Upper lobe of left lung (tissue), 6 donors: ENCODE measurements around the gene MRPL4. TPM values are rescaled to one million over a fixed set of nuclear protein-coding genes. Genes with fewer than 3 reads are reported as not detected.

Experiments
- ATAC-seq, 2 donors: fragments of 200-7000 bp; cut with Tn5 transposase; one replicate each; pipeline ENCODE4 v1.9.1; 2022; ENCODE audit warnings: mild to moderate bottlenecking in 2 of 2, moderate library complexity in 2 of 2; ENCODE audit not compliant: low FRiP score in 2 of 2
- DNase-seq, 2 donors: peaks; one replicate each; pipeline ENCODE4 v3.0.0-alpha.2; 2019 to 2020
- H3K27ac ChIP-seq, 4 donors: fragments of 200-600 bp; sonication (generic); one replicate each; pipeline ENCODE4 v1.5.1; 2016 to 2019
- H3K27me3 ChIP-seq, 4 donors: fragments of 200-600 bp; sonication (generic); one replicate each; pipeline ENCODE4 v1.5.1; 2017 to 2019
- H3K36me3 ChIP-seq, 4 donors: fragments of 200-600 bp; sonication (generic); one replicate each; pipeline ENCODE4 v1.5.1; 2016 to 2019
- H3K4me1 ChIP-seq, 4 donors: fragments of 200-600 bp; sonication (generic); one replicate each; pipeline ENCODE4 v1.5.1; 2018 to 2019
- H3K4me3 ChIP-seq, 4 donors: fragments of 200-600 bp; sonication (generic); one replicate each; pipeline ENCODE4 v1.5.1; 2017 to 2019; ENCODE audit warnings: mild to moderate bottlenecking in 2 of 4, moderate library complexity in 1 of 4
- H3K9me3 ChIP-seq, 4 donors: fragments of 200-600 bp; sonication (generic); one replicate each; pipeline ENCODE4 v1.5.1; 2018 to 2019
- CTCF ChIP-seq, 6 experiments: fragments of 450-650 bp in 4 of 6; fragments of 200-600 bp in 2 of 6; sonication (generic) in 2 of 6; IDR thresholded peaks; one replicate each; pipeline ENCODE4 v1.5.1; 2016 to 2019; ENCODE audit warnings: antibody characterized with exemption in 6 of 6
- EP300 ChIP-seq, 4 donors: sonication (generic); formaldehyde crosslinking; IDR thresholded peaks; one replicate each; pipeline ENCODE4 v1.5.1; 2017; ENCODE audit warnings: antibody characterized with exemption in 4 of 4, control low read depth in 2 of 4
- POLR2A ChIP-seq, 4 donors: fragments of 450-650 bp; IDR thresholded peaks; one replicate each; pipeline ENCODE4 v1.5.1; 2016 to 2017; ENCODE audit warnings: antibody characterized with exemption in 4 of 4, mild to moderate bottlenecking in 2 of 4
- POLR2AphosphoS5 ChIP-seq, 2 donors: sonication (generic); formaldehyde crosslinking; IDR thresholded peaks; one replicate each; pipeline ENCODE4 v1.5.1; 2017; ENCODE audit warnings: antibody characterized with exemption in 2 of 2
- WGBS, 2 donors: methylation state at CpG; one replicate each; pipeline ENCODE4 v1.1.5; 2017 to 2018; 5-methylcytosine and 5-hydroxymethylcytosine counted together
- total RNA-seq, 6 donors: library from RNA; depleted of rRNA in 4 of 6; stranded (reverse); fragments of >200 nt in 4 of 6; gene quantifications; one replicate each; pipeline versions ENCODE4 v1.1.0 to v1.2.1, GENCODE V29; 2016 to 2021
- donor health status: DM: no; HTN: no; CAD: no; lungs with moderate emphysema.
- donor health status: DM: no; HTN: yes; CAD: no; lungs with severe emphysema.

The MRPL4 gene
- total RNA-seq, 6 donors from 2014 or later = 23.0 to 70.8 (median 45.0) TPM

- H3K27ac ChIP-seq = peak overlapping the region; percentile 15 to 82 (median 46)
- WGBS, 2 donors = 3% methylated on average over 8 to 22 of the region's 23 CpGs
- H3K9me3 ChIP-seq = no peaks in the 10 kb centered on the region
- H3K4me1 ChIP-seq = peaks cover 94 to 100% (median 99%) of the 10 kb centered on the region in 4 donors
- DNase-seq (peak; percentile 68 to 90), ATAC-seq (no peak)
- peaks cover 15 to 26% (median 24%) of the 10 kb centered on the region in 4 donors for H3K36me3 ChIP-seq
- H3K27me3 ChIP-seq = peaks cover 0 to 25% (median 15%) of the 10 kb centered on the region in 4 donors
- peak overlapping the region in 3 of 4 donors; percentile 39 to 64 (median 54) for H3K4me3 ChIP-seq
- TF ChIP-seq POLR2A (IDR thresholded peaks at IDR 0.05) (no peak), EP300 (IDR thresholded peaks at IDR 0.05) (no peak), CTCF (IDR thresholded peaks at IDR 0.05) (no peak), POLR2AphosphoS5 (IDR thresholded peaks at IDR 0.05) (no peak)
These were observed 36.7 kb downstream of the MRPL4 start for GRCh38 chr19:10288662-10289166.

- peak overlapping the region; percentile 13 to 64 (median 46) for H3K4me3 ChIP-seq
- peaks cover 12 to 20% (median 18%) of the 10 kb centered on the region in 4 donors for H3K36me3 ChIP-seq
- peak; percentile 57 to 92 for DNase-seq
- H3K27ac ChIP-seq = peak overlapping the region; percentile 15 to 82 (median 42)
- 0 to 2% methylated on average over 19 to 44 of the region's 50 CpGs for WGBS, 2 donors
- peaks cover 0 to 31% (median 16%) of the 10 kb centered on the region in 4 donors for H3K27me3 ChIP-seq
- no peak for TF ChIP-seq EP300 (IDR thresholded peaks at IDR 0.05)
- no peak for TF ChIP-seq CTCF (IDR thresholded peaks at IDR 0.05)
- TF ChIP-seq POLR2AphosphoS5 (IDR thresholded peaks at IDR 0.05) = no peak
- TF ChIP-seq POLR2A (IDR thresholded peaks at IDR 0.05) = no peak
- peak; percentile 1 to 32 for ATAC-seq
- H3K4me1 ChIP-seq = peaks cover 95 to 100% (median 98%) of the 10 kb centered on the region in 4 donors
- no peaks in the 10 kb centered on the region for H3K9me3 ChIP-seq
These were observed 37.3 kb downstream of the MRPL4 start for GRCh38 chr19:10289167-10289835.

GRCh38 chr19:10289836-10290356 lies 37.9 kb downstream of the MRPL4 start, which contains the start of gene ICAM5:
TSS of gene ICAM5 (plus strand) at chr19:10289952. CDS start at chr19:10290044, 92 bp downstream.
- ATAC-seq (no peak), DNase-seq (peak in 1 of 2 donors; percentile 93)
- peak within 1 kb of the TSS; percentile 13 to 64 (median 46) for H3K4me3 ChIP-seq
- H3K4me1 ChIP-seq = peaks cover 94 to 100% (median 98%) of the 10 kb centered on the region in 4 donors
- H3K27me3 ChIP-seq = peaks cover 0 to 37% (median 19%) of the 10 kb centered on the region in 4 donors
- peak within 1 kb of the TSS; percentile 28 to 82 (median 66) for H3K27ac ChIP-seq
- peaks cover 6 to 14% (median 12%) of the 10 kb centered on the region in 4 donors for H3K36me3 ChIP-seq
- H3K9me3 ChIP-seq = no peaks in the 10 kb centered on the region
- WGBS, 2 donors = 1 to 4% methylated on average over 18 to 32 of the region's 45 CpGs
- TF ChIP-seq POLR2AphosphoS5 (IDR thresholded peaks at IDR 0.05) (no peak), EP300 (IDR thresholded peaks at IDR 0.05) (no peak), CTCF (IDR thresholded peaks at IDR 0.05) (no peak), POLR2A (IDR thresholded peaks at IDR 0.05) (no peak)

DNA sequence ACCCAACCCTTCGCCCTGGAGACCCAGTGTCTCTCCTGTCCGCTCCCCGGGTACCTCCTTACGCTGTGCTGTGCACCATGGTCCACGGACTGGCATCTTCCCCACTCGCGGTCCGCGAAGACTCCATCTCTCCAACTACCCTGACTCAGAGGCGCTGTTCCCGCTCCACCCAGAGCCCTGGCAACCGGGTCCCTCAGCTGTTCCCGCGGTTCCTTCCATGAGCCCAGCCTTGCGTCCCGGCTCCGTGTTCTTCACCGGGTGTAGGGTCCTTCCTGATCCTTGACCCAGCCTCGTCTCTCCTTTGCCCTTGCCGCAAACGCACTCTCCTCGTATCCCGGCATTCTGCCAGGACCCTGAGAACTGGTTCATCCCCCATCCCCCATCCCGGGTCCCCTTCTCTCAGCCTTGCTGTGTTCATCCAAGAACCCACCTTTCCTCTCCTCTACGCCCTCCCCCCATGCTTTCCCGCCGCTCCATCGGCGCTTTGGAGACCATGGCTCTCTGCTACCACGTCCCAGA lies 38.4 kb downstream of the MRPL4 start:
- 2% methylated on average over 30 of the region's 30 CpGs for WGBS, 2 donors
- no peaks in the 10 kb centered on the region for H3K9me3 ChIP-seq
- no peak for TF ChIP-seq POLR2AphosphoS5 (IDR thresholded peaks at IDR 0.05)
- TF ChIP-seq POLR2A (IDR thresholded peaks at IDR 0.05) = no peak
- no peak for TF ChIP-seq EP300 (IDR thresholded peaks at IDR 0.05)
- no peak for TF ChIP-seq CTCF (IDR thresholded peaks at IDR 0.05)
- H3K4me1 ChIP-seq = peaks cover 94 to 100% (median 98%) of the 10 kb centered on the region in 4 donors
- DNase-seq = peak in 1 of 2 donors; percentile 65
- H3K27ac ChIP-seq = peak overlapping the region in 3 of 4 donors; percentile 64 to 82 (median 69)
- peaks cover under 1 to 9% (median 7%) of the 10 kb centered on the region in 4 donors for H3K36me3 ChIP-seq
- peaks cover 0 to 42% (median 21%) of the 10 kb centered on the region in 4 donors for H3K27me3 ChIP-seq
- ATAC-seq = peak in 1 of 2 donors; percentile 5
- peak overlapping the region in 3 of 4 donors; percentile 39 to 64 (median 54) for H3K4me3 ChIP-seq
